ENCODE measurements around the gene KCNK1.

KCNK1 gene

DNA sequence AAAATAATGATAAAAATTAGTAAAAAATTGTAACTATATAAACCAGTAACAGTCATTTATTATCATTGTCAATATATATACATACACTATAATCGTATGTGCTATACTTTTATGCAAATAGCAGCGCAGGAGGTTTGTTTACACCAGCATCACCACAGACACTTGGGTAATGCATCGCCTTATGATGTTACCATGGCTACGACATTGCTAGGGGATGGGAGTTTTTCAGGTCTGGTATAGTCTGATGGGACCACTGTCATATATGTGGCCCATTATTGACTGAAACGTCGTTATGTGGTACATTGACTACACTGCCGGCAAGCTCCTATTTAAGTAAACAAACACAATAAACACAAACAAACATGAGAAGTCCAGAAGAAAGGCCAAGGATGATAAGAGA lies 45.6 kb downstream of the KCNK1 start:
- TF ChIP-seq EZH2phosphoT487 (IDR thresholded peaks at IDR 0.05; ENCODE audit: low read depth), result no peak
- TF ChIP-seq, protein P1, sequence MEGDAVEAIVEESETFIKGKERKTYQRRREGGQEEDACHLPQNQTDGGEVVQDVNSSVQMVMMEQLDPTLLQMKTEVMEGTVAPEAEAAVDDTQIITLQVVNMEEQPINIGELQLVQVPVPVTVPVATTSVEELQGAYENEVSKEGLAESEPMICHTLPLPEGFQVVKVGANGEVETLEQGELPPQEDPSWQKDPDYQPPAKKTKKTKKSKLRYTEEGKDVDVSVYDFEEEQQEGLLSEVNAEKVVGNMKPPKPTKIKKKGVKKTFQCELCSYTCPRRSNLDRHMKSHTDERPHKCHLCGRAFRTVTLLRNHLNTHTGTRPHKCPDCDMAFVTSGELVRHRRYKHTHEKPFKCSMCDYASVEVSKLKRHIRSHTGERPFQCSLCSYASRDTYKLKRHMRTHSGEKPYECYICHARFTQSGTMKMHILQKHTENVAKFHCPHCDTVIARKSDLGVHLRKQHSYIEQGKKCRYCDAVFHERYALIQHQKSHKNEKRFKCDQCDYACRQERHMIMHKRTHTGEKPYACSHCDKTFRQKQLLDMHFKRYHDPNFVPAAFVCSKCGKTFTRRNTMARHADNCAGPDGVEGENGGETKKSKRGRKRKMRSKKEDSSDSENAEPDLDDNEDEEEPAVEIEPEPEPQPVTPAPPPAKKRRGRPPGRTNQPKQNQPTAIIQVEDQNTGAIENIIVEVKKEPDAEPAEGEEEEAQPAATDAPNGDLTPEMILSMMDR (IDR thresholded peaks at IDR 0.05; ENCODE audit: low read depth, low read length), result no peak
- Histone ChIP-seq H3K27me3 (ENCODE audit: low read depth, low read length) (no peaks in the 10 kb centered on the region), H3K4me1 (ENCODE audit: low read length) (peaks cover 29% of the 10 kb centered on the region), H3K4me3 (ENCODE audit: low read length) (no peak overlapping the region), H3K9ac (ENCODE audit: low read length) (no peak overlapping the region), H3K9me3 (ENCODE audit: insufficient read depth, low read length) (no peaks in the 10 kb centered on the region), H3K36me3 (replicated peaks; ENCODE audit: low read depth, low read length) (no peaks in the 10 kb centered on the region), H4K20me1 (ENCODE audit: insufficient read depth, low read length) (no peaks in the 10 kb centered on the region), H2AFZ (ENCODE audit: low read depth, low read length) (no peak overlapping the region), H3K79me2 (ENCODE audit: low read length) (no peaks in the 10 kb centered on the region), H3K27ac (ENCODE audit: low read length) (no peak overlapping the region), H3K4me2 (ENCODE audit: low read length) (no peak overlapping the region)

GRCh38 chr1:233661376-233662159 lies 47.7 kb downstream of the KCNK1 start:
- Histone ChIP-seq H3K9me3 (ENCODE audit: insufficient read depth, low read length) (no peaks in the 10 kb centered on the region), H3K36me3 (replicated peaks; ENCODE audit: low read depth, low read length) (peaks cover 1% of the 10 kb centered on the region), H3K4me3 (ENCODE audit: low read length) (peak overlapping the region; percentile 13), H3K9ac (ENCODE audit: low read length) (peak overlapping the region; percentile 35), H3K27me3 (ENCODE audit: low read depth, low read length) (no peaks in the 10 kb centered on the region), H3K4me2 (ENCODE audit: low read length) (peak overlapping the region; percentile 29), H2AFZ (ENCODE audit: low read depth, low read length) (no peak overlapping the region), H3K79me2 (ENCODE audit: low read length) (no peaks in the 10 kb centered on the region), H3K4me1 (ENCODE audit: low read length) (peaks cover 39% of the 10 kb centered on the region), H4K20me1 (ENCODE audit: insufficient read depth, low read length) (no peaks in the 10 kb centered on the region), H3K27ac (ENCODE audit: low read length) (peak overlapping the region; percentile 83)
- no peak for TF ChIP-seq EZH2phosphoT487 (IDR thresholded peaks at IDR 0.05; ENCODE audit: low read depth)

GRCh38 chr1:233662575-233663304 lies 48.8 kb downstream of the KCNK1 start:
- Histone ChIP-seq H3K27me3 (ENCODE audit: low read depth, low read length) (no peaks in the 10 kb centered on the region), H3K79me2 (ENCODE audit: low read length) (no peaks in the 10 kb centered on the region), H3K9ac (ENCODE audit: low read length) (peak overlapping the region; percentile 35), H3K4me1 (ENCODE audit: low read length) (peaks cover 39% of the 10 kb centered on the region), H3K4me2 (ENCODE audit: low read length) (peak overlapping the region; percentile 29), H2AFZ (ENCODE audit: low read depth, low read length) (no peak overlapping the region), H3K4me3 (ENCODE audit: low read length) (peak overlapping the region; percentile 13), H3K9me3 (ENCODE audit: insufficient read depth, low read length) (no peaks in the 10 kb centered on the region), H3K27ac (ENCODE audit: low read length) (peak overlapping the region; percentile 83), H3K36me3 (replicated peaks; ENCODE audit: low read depth, low read length) (peaks cover 3% of the 10 kb centered on the region), H4K20me1 (ENCODE audit: insufficient read depth, low read length) (no peaks in the 10 kb centered on the region)
- TF ChIP-seq EZH2phosphoT487 (IDR thresholded peaks at IDR 0.05; ENCODE audit: low read depth), result no peak
- TF ChIP-seq, protein P1 (IDR thresholded peaks at IDR 0.05; ENCODE audit: low read depth, low read length), result no peak

DNA sequence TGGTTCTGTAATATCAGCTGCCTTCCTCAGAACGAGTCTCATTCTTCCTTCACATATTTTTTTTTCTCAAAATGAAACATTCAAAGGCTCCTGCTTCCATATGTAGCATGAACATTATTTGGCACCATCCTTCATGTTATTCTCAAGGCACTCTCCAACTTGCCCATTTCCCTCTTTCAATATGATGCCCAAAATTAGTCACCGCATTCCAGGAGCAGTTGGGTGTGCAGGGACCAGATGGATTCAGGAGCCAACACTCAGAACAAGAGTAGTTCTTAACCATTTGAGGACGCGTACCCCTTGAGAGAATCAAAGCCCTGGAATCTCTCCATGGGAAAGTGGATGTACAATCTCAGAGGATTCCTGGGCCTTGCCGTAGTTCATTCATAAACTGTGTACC lies 50.3 kb downstream of the KCNK1 start:
- Histone ChIP-seq H3K27me3 (ENCODE audit: low read depth, low read length) (no peaks in the 10 kb centered on the region), H3K79me2 (ENCODE audit: low read length) (no peaks in the 10 kb centered on the region), H3K4me2 (ENCODE audit: low read length) (peak overlapping the region; percentile 40), H3K36me3 (replicated peaks; ENCODE audit: low read depth, low read length) (peaks cover 3% of the 10 kb centered on the region), H3K4me3 (ENCODE audit: low read length) (0 out of 2 replicates have a peak overlapping the region, but pooled peaks have one; percentile 16), H3K27ac (ENCODE audit: low read length) (peak overlapping the region; percentile 83), H2AFZ (ENCODE audit: low read depth, low read length) (no peak overlapping the region), H3K4me1 (ENCODE audit: low read length) (peaks cover 52% of the 10 kb centered on the region), H3K9me3 (ENCODE audit: insufficient read depth, low read length) (no peaks in the 10 kb centered on the region), H4K20me1 (ENCODE audit: insufficient read depth, low read length) (no peaks in the 10 kb centered on the region), H3K9ac (ENCODE audit: low read length) (no peak overlapping the region; the same call in 1 of the 2 replicates)
- no peak for TF ChIP-seq EZH2phosphoT487 (IDR thresholded peaks at IDR 0.05; ENCODE audit: low read depth)
- TF ChIP-seq, protein P1 (IDR thresholded peaks at IDR 0.05; ENCODE audit: low read depth, low read length), result no peak

Data from OCI-LY3 (cell line).